HepG2 (cell line): ENCODE data around the gene DUS1L. TPM values are rescaled to one million over a fixed set of nuclear protein-coding genes. Genes with fewer than 3 reads are reported as not detected.

Experiments used
- CEBPZ ChIP-seq: IDR thresholded peaks from 2 replicates; pipeline ENCODE4 v1.6.1; 2012; ENCODE audit warnings: low read length, improper control_type of control experiment
- E2F2 ChIP-seq: sonication (generic); formaldehyde crosslinking; IDR thresholded peaks from 2 replicates; pipeline ENCODE4 v1.4.0; 2020; ENCODE audit warnings: missing genetic modification reagents, borderline replicate concordance
- ETV5 ChIP-seq: IDR thresholded peaks from 2 replicates; pipeline ENCODE4 v1.6.1; 2018; ENCODE audit warnings: missing biosample characterization, missing genetic modification reagents, inconsistent platforms, borderline replicate concordance
- HMG20B ChIP-seq: conservative IDR thresholded peaks from 2 replicates; pipeline ENCODE4 v1.6.1; 2016; ENCODE audit warnings: missing genetic modification reagents, missing compliant biosample characterization
- KDM5A ChIP-seq: fragments of 200-600 bp; sonication (generic); IDR thresholded peaks from 2 replicates; pipeline ENCODE4 v1.7.0; 2018; ENCODE audit warnings: antibody characterized with exemption, mild to moderate bottlenecking, low read length, borderline replicate concordance
- KIAA2018 ChIP-seq: sonication (generic); formaldehyde crosslinking; IDR thresholded peaks from 2 replicates; pipeline ENCODE4 v1.5.0; 2020; ENCODE audit warnings: mild to moderate bottlenecking, missing genetic modification reagents, borderline replicate concordance
- RNF219 ChIP-seq: sonication (generic); formaldehyde crosslinking; IDR thresholded peaks from 2 replicates; pipeline ENCODE4 v1.5.0; 2020; ENCODE audit warnings: mild to moderate bottlenecking, missing genetic modification reagents
- ZFP82 ChIP-seq: sonication (generic); formaldehyde crosslinking; IDR thresholded peaks from 2 replicates; pipeline ENCODE4 v1.5.1; 2020; ENCODE audit warnings: mild to moderate bottlenecking, missing genetic modification reagents, borderline replicate concordance
- ZMYM2 ChIP-seq: sonication (generic); formaldehyde crosslinking; IDR thresholded peaks from 2 replicates; pipeline ENCODE4 v1.8.0; 2022; ENCODE audit warnings: mild to moderate bottlenecking, missing genetic modification reagents
- ZNF282 ChIP-seq: fragments of 450-650 bp; IDR thresholded peaks from 2 replicates; pipeline ENCODE4 v1.6.1; 2018; ENCODE audit not compliant: partially characterized antibody
- ZNF496 ChIP-seq: sonication (generic); formaldehyde crosslinking; IDR thresholded peaks from 2 replicates; pipeline ENCODE4 v1.8.1; 2023; ENCODE audit warnings: mild to moderate bottlenecking, moderate library complexity, missing genetic modification reagents; ENCODE audit not compliant: insufficient replicate concordance
- ZNF614 ChIP-seq: IDR thresholded peaks from 2 replicates; pipeline ENCODE4 v1.6.1; 2018; ENCODE audit warnings: missing biosample characterization, missing genetic modification reagents, inconsistent platforms, borderline replicate concordance
- ZNF749 ChIP-seq: sonication (generic); formaldehyde crosslinking; IDR thresholded peaks from 2 replicates; pipeline ENCODE4 v1.8.0; 2022; ENCODE audit warnings: mild to moderate bottlenecking, missing genetic modification reagents, moderate library complexity, borderline replicate concordance
- ZSCAN21 ChIP-seq: sonication (generic); formaldehyde crosslinking; IDR thresholded peaks from 2 replicates; pipeline ENCODE4 v1.8.0; 2022; ENCODE audit warnings: mild to moderate bottlenecking, missing genetic modification reagents, moderate library complexity, borderline replicate concordance
- polyA plus RNA-seq, 8 experiments: library from polyadenylated mRNA; depleted of rRNA in 3 of 8; stranded (reverse) in 7 of 8; unstranded in 1 of 8; fragments of >200 nt; fragmentation: Illumina TruSeq in 4 of 8; extraction: Trizol in 4 of 8; gene quantifications; 2 replicates each; pipeline versions ENCODE4 v1.2.1 to v1.2.3, GENCODE V29; 2011 to 2016; ENCODE audit warnings: low read depth in 4 of 8, missing spikeins in 1 of 8, mixed read lengths in 1 of 8; ENCODE audit not compliant: insufficient read depth in 1 of 8
- total RNA-seq, 5 experiments: library from RNA; depleted of rRNA; stranded (reverse); fragments of >200 nt; fragmentation: Illumina TruSeq; extraction: Trizol; gene quantifications; 2 replicates each; pipeline ENCODE4 v1.2.3, GENCODE V29; 2016; ENCODE audit warnings: low read depth in 1 of 5

The DUS1L gene
- total and polyA plus RNA-seq, 2 of the 13 experiments (the other 11 are each of a cell fraction or from before 2014, with no cell fraction given) = 81.0 to 109 TPM

DNA sequence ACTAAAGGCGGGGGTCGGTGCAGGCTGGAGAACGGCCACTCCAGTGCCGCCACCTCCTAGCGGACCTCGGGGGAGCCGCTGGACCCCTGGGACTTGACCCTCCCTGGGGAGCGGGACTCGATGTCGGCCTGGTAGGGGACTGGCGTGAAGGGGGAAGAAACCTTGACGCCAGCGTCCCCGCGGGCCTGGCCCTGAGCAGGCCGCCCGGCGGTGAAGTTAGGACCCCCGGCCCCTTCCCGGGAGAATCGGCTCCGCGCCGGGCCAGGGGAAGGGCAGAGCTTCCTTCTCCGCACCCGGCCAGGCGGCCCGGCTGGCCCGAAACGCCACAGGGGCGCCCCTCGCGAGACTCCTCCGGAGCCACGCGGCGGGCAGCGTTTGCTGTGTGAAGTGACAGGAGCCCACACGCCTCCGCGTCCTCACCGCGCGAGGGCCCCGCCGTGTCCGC is 389 bp downstream of the DUS1L start (continued):
- TF ChIP-seq ZNF496 (no peak), KDM5A (peak; percentile 88), ZSCAN21 (CRISPR knock-in tag) (no peak), ZNF614 (no peak), ZMYM2 (CRISPR knock-in tag) (no peak), RNF219 (CRISPR knock-in tag) (no peak), ETV5 (CRISPR knock-in tag) (no peak), KIAA2018 (CRISPR knock-in tag) (no peak), CEBPZ (no peak), ZFP82 (no peak), HMG20B (CRISPR knock-in tag) (no peak), ZNF282 (no peak), E2F2 (CRISPR knock-in tag) (0 out of 2 replicates have a peak, but pooled peaks have one; percentile 56), ZNF749 (CRISPR knock-in tag) (no peak)
